ENCODE data around the gene CCDC47. TPM values are rescaled to one million over a fixed set of nuclear protein-coding genes. Genes with fewer than 3 reads are reported as not detected.

The CCDC47 gene
- total and polyA plus RNA-seq, 2 of the 13 experiments (the other 11 are each of a cell fraction or from before 2014, with no cell fraction given), result 59.3 to 99.5 TPM

- no peak for FAIRE-seq
- no TSS peak for BruUV-seq (replicated peaks)
- H4K20me1 ChIP-seq (ENCODE audit: insufficient read depth, low read length), result peaks cover 11% of the 10 kb centered on the region
- no peak overlapping the region for H3K9ac ChIP-seq (ENCODE audit: insufficient read depth, low read depth, low read length)
- ChIA-PET CTCF (ENCODE audit: low intra/inter-chr PET ratio, low total read pairs) (no interaction called here), POLR2A (no interaction called here)
- H3K27ac ChIP-seq (ENCODE audit: extremely low read length, insufficient read depth, low read length), result no peak overlapping the region
- H3K36me3 ChIP-seq (replicated peaks in 1 of 2; ENCODE audit: control insufficient read depth in 1 of 2, insufficient read depth in 2 of 2, low read length in 2 of 2), result peaks cover 20 to 58% of the 10 kb centered on the region in 2 experiments
- H3K27me3 ChIP-seq (ENCODE audit: control insufficient read depth in 1 of 2, insufficient read depth in 2 of 2, low read length in 2 of 2), result no peaks in the 10 kb centered on the region
- peaks cover 18% of the 10 kb centered on the region for H3K4me1 ChIP-seq (ENCODE audit: insufficient read depth, low read length)
- no peaks in the 10 kb centered on the region for H3K9me3 ChIP-seq (ENCODE audit: low read length)
- no peak for DNase-seq (ENCODE audit: low spot score)
- ATAC-seq, result no peak
- intact Hi-C loops (cut with micrococcal nuclease; ENCODE audit: unreplicated experiment) (no loop called here), in situ Hi-C loops (cut with HindIII; ENCODE audit: extremely low pct_ligation_motif_present, low pct_unique_long_range_greater_than_20kb) (no loop called here)
- no peak overlapping the region for H3K4me2 ChIP-seq (ENCODE audit: low read depth, low read length)
- TF ChIP-seq MIER3 (CRISPR knock-in tag; IDR thresholded peaks at IDR 0.05; ENCODE audit: borderline replicate concordance) (no peak), ZFP36L2 (CRISPR knock-in tag; IDR thresholded peaks at IDR 0.05) (no peak), MLLT10 (CRISPR knock-in tag; IDR thresholded peaks at IDR 0.05) (no peak), NFRKB (IDR thresholded peaks at IDR 0.05) (no peak), ZSCAN21 (CRISPR knock-in tag; IDR thresholded peaks at IDR 0.05; ENCODE audit: borderline replicate concordance) (no peak), ZNF816 (CRISPR knock-in tag; IDR thresholded peaks at IDR 0.05; ENCODE audit: borderline replicate concordance) (no peak), TSC22D2 (CRISPR knock-in tag; IDR thresholded peaks at IDR 0.05; ENCODE audit: borderline replicate concordance) (no peak), SMAD9 (CRISPR knock-in tag; IDR thresholded peaks at IDR 0.05) (no peak), STAT6 (CRISPR knock-in tag; IDR thresholded peaks at IDR 0.05; ENCODE audit: borderline replicate concordance) (no peak), ZNF260 (CRISPR knock-in tag; IDR thresholded peaks at IDR 0.05; ENCODE audit: borderline replicate concordance, low read depth) (no peak), HNRNPL (IDR thresholded peaks at IDR 0.05; ENCODE audit: low read depth, low read length) (no peak), SMAD1 (CRISPR knock-in tag; IDR thresholded peaks at IDR 0.05; ENCODE audit: borderline replicate concordance, low read depth) (no peak)
- no peak overlapping the region for H2AFZ ChIP-seq (ENCODE audit: low read length)
- no peak overlapping the region for H3K4me3 ChIP-seq (replicated peaks in 1 of 3; ENCODE audit: insufficient read depth in 1 of 3, low read depth in 2 of 3, low read length in 3 of 3)
- peaks cover 62% of the 10 kb centered on the region for H3K79me2 ChIP-seq (ENCODE audit: insufficient read depth, low read length)
These were observed 6.6 kb downstream of the CCDC47 start for GRCh38 chr17:63766754-63767153.
